Karpas-422 (cell line): Measurements from ENCODE around the gene GP1BB. TPM values are rescaled to one million over a fixed set of nuclear protein-coding genes. Genes with fewer than 3 reads are reported as not detected.

ENCODE experiments used
- DNase-seq: peaks from one replicate; pipeline ENCODE4 v3.0.0-alpha.2; 2015
- H2AFZ ChIP-seq: fragments of 200-600 bp; sonication (generic); 2 replicates; pipeline ENCODE4 v1.6.1; 2014; ENCODE audit warnings: antibody characterized with exemption, low read length, mixed read lengths
- H3K27ac ChIP-seq: fragments of 200-600 bp; sonication (generic); 2 replicates; pipeline ENCODE4 v1.5.1; 2014; ENCODE audit warnings: mild to moderate bottlenecking, low read length, moderate library complexity
- H3K27me3 ChIP-seq: fragments of 200-600 bp; sonication (generic); 2 replicates; pipeline ENCODE4 v1.6.1; 2014; ENCODE audit warnings: low read length, mixed read lengths
- H3K36me3 ChIP-seq: fragments of 200-600 bp; sonication (generic); 2 replicates; pipeline ENCODE4 v1.6.1; 2014; ENCODE audit warnings: low read length, mixed read lengths; ENCODE audit not compliant: insufficient read depth
- H3K4me1 ChIP-seq: fragments of 200-600 bp; sonication (generic); 2 replicates; pipeline ENCODE4 v1.6.1; 2014; ENCODE audit warnings: mild to moderate bottlenecking, low read length, mixed read lengths
- H3K4me2 ChIP-seq: fragments of 200-600 bp; sonication (generic); 2 replicates; pipeline ENCODE4 v1.6.1; 2014; ENCODE audit warnings: low read length, low read depth, mild to moderate bottlenecking; ENCODE audit not compliant: poor library complexity, severe bottlenecking
- H3K4me3 ChIP-seq: fragments of 200-600 bp; sonication (generic); 2 replicates; pipeline ENCODE4 v1.5.1; 2014; ENCODE audit warnings: mild to moderate bottlenecking, antibody characterized with exemption, low read length, mixed read lengths
- H3K79me2 ChIP-seq: fragments of 200-600 bp; sonication (generic); 2 replicates; pipeline ENCODE4 v1.6.1; 2014; ENCODE audit warnings: mild to moderate bottlenecking, low read length, mixed read lengths
- H3K9ac ChIP-seq: fragments of 200-600 bp; sonication (generic); 2 replicates; pipeline ENCODE4 v1.6.0; 2014; ENCODE audit warnings: low read length
- H3K9me2 ChIP-seq: fragments of 200-600 bp; sonication (generic), shearing (Covaris generic); replicated peaks from 2 replicates; pipeline ENCODE4 v1.6.0; 2014; ENCODE audit warnings: mild to moderate bottlenecking, low read length, moderate library complexity; ENCODE audit not compliant: insufficient read depth
- H3K9me3 ChIP-seq: fragments of 300-700, 200-600 bp; sonication (generic); 2 replicates; pipeline ENCODE4 v1.6.1; 2014; ENCODE audit warnings: low read length, mixed read lengths
- H4K20me1 ChIP-seq: fragments of 200-600 bp; sonication (generic); 2 replicates; pipeline ENCODE4 v1.6.1; 2014; ENCODE audit warnings: mild to moderate bottlenecking, antibody characterized with exemption, low read length, low read depth; ENCODE audit not compliant: insufficient read depth
- total RNA-seq: library from RNA; depleted of rRNA; stranded (reverse); fragments of >200 nt; shearing (Covaris generic); gene quantifications from 2 replicates; pipeline ENCODE4 v1.2.3, GENCODE V29; 2014; ENCODE audit warnings: low replicate concordance

Gene GP1BB
- total RNA-seq, 1 experiment from 2014 or later: not detected

GRCh38 chr22:19755722-19756287 is 32.5 kb downstream of the GP1BB start:
- Histone ChIP-seq H3K9me2 (no peaks in the 10 kb centered on the region), H3K27ac (no peak overlapping the region), H3K79me2 (no peaks in the 10 kb centered on the region), H2AFZ (no peak overlapping the region), H3K4me1 (peaks cover 13% of the 10 kb centered on the region), H3K36me3 (no peaks in the 10 kb centered on the region), H4K20me1 (no peaks in the 10 kb centered on the region; the same call in 1 of the 2 replicates), H3K9ac (no peak overlapping the region), H3K27me3 (no peaks in the 10 kb centered on the region), H3K4me3 (no peak overlapping the region), H3K9me3 (no peaks in the 10 kb centered on the region), H3K4me2 (no peak overlapping the region)
- no peak for DNase-seq

GRCh38 chr22:19756288-19757128 is 33.2 kb downstream of the GP1BB start:
- Histone ChIP-seq H3K4me2 (peak overlapping the region; percentile 42), H3K36me3 (no peaks in the 10 kb centered on the region), H3K27ac (no peak overlapping the region), H3K9ac (no peak overlapping the region), H3K9me3 (no peaks in the 10 kb centered on the region), H3K79me2 (no peaks in the 10 kb centered on the region), H3K27me3 (no peaks in the 10 kb centered on the region), H3K4me3 (no peak overlapping the region), H3K4me1 (peaks cover 13% of the 10 kb centered on the region), H4K20me1 (no peaks in the 10 kb centered on the region; the same call in 1 of the 2 replicates), H3K9me2 (no peaks in the 10 kb centered on the region), H2AFZ (no peak overlapping the region)
- peak; percentile 83 for DNase-seq

- Histone ChIP-seq H3K4me1 (peaks cover 13% of the 10 kb centered on the region), H3K9me3 (no peaks in the 10 kb centered on the region), H3K9ac (no peak overlapping the region), H3K27me3 (no peaks in the 10 kb centered on the region), H3K79me2 (no peaks in the 10 kb centered on the region), H3K27ac (no peak overlapping the region), H3K4me3 (no peak overlapping the region), H3K4me2 (peak overlapping the region; percentile 42), H3K9me2 (no peaks in the 10 kb centered on the region), H3K36me3 (no peaks in the 10 kb centered on the region), H4K20me1 (no peaks in the 10 kb centered on the region; the same call in 1 of the 2 replicates), H2AFZ (no peak overlapping the region)
- peak; percentile 57 for DNase-seq
Measured at GRCh38 chr22:19757140-19757984, 34.0 kb downstream of the GP1BB start.

- Histone ChIP-seq H3K9ac (no peak overlapping the region), H3K27ac (no peak overlapping the region), H4K20me1 (no peaks in the 10 kb centered on the region; the same call in 1 of the 2 replicates), H3K36me3 (no peaks in the 10 kb centered on the region), H3K79me2 (no peaks in the 10 kb centered on the region), H3K9me2 (no peaks in the 10 kb centered on the region), H3K4me1 (peaks cover 13% of the 10 kb centered on the region), H3K4me2 (no peak overlapping the region), H3K27me3 (no peaks in the 10 kb centered on the region), H3K4me3 (no peak overlapping the region), H2AFZ (no peak overlapping the region), H3K9me3 (no peaks in the 10 kb centered on the region)
- DNase-seq: no peak
Measured at GRCh38 chr22:19757985-19758895, 34.9 kb downstream of the GP1BB start.

- Histone ChIP-seq H3K79me2 (no peaks in the 10 kb centered on the region), H4K20me1 (no peaks in the 10 kb centered on the region; the same call in 1 of the 2 replicates), H3K4me2 (no peak overlapping the region), H3K9me2 (no peaks in the 10 kb centered on the region), H3K4me3 (no peak overlapping the region), H3K9me3 (no peaks in the 10 kb centered on the region), H3K4me1 (peaks cover 13% of the 10 kb centered on the region), H3K9ac (no peak overlapping the region), H3K27me3 (no peaks in the 10 kb centered on the region), H3K36me3 (no peaks in the 10 kb centered on the region), H2AFZ (no peak overlapping the region), H3K27ac (no peak overlapping the region)
- no peak for DNase-seq
Measured at GRCh38 chr22:19758896-19759426, 35.6 kb downstream of the GP1BB start.

- H3K9ac ChIP-seq: no peak overlapping the region
- H3K27me3 ChIP-seq: no peaks in the 10 kb centered on the region
- H3K79me2 ChIP-seq: no peaks in the 10 kb centered on the region
- H3K4me2 ChIP-seq: no peak overlapping the region
- H4K20me1 ChIP-seq: no peaks in the 10 kb centered on the region; the same call in 1 of the 2 replicates
- no peaks in the 10 kb centered on the region for H3K9me3 ChIP-seq
- H3K27ac ChIP-seq: no peak overlapping the region
- no peaks in the 10 kb centered on the region for H3K36me3 ChIP-seq
- DNase-seq: no peak
- no peak overlapping the region for H3K4me3 ChIP-seq
- no peak overlapping the region for H2AFZ ChIP-seq
- no peaks in the 10 kb centered on the region for H3K9me2 ChIP-seq
- peaks cover 13% of the 10 kb centered on the region for H3K4me1 ChIP-seq
Measured at GRCh38 chr22:19759427-19760057, 36.2 kb downstream of the GP1BB start.
